Calu3 (cell line): ENCODE results near the gene CAMSAP1. TPM values are rescaled to one million over a fixed set of nuclear protein-coding genes. Genes with fewer than 3 reads are reported as not detected.

Experiments
- BruUV-seq: library from RNA; stranded (reverse); fragments of 400-500 nt; replicated peaks from 2 replicates; lab custom pipeline; 2021; lab: Mats Ljungman, UMichigan
- CTCF ChIA-PET: fragments of 300-600 bp; sonication (Branson Sonifier 250); formaldehyde crosslinking; loops from one replicate; lab custom pipeline; 2022; ENCODE audit warnings: antibody characterized with exemption; lab: Charles Lee
- DNase-seq: peaks from one replicate; pipeline ENCODE4 v3.0.0; 2022
- H3K27ac Mint-ChIP-seq: one replicate; pipeline ENCODE4 v1.8.0; 2022; ENCODE audit warnings: mixed read lengths; ENCODE audit not compliant: unreplicated experiment
- H3K27me3 Mint-ChIP-seq: one replicate; pipeline ENCODE4 v1.8.0; 2022; ENCODE audit warnings: mixed read lengths; ENCODE audit not compliant: unreplicated experiment
- H3K36me3 Mint-ChIP-seq: one replicate; pipeline ENCODE4 v1.8.0; 2022; ENCODE audit warnings: mild to moderate bottlenecking, moderate library complexity, mixed read lengths; ENCODE audit not compliant: insufficient read depth, unreplicated experiment
- H3K4me1 Mint-ChIP-seq: one replicate; pipeline ENCODE4 v1.8.0; 2022; ENCODE audit warnings: mild to moderate bottlenecking, low read depth, mixed read lengths; ENCODE audit not compliant: unreplicated experiment
- H3K4me3 Mint-ChIP-seq: one replicate; pipeline ENCODE4 v1.8.0; 2022; ENCODE audit warnings: mild to moderate bottlenecking, low read depth, moderate library complexity, mixed read lengths; ENCODE audit not compliant: unreplicated experiment
- H3K9me3 Mint-ChIP-seq: one replicate; pipeline ENCODE4 v1.8.0; 2022; ENCODE audit warnings: low read depth, mixed read lengths; ENCODE audit not compliant: unreplicated experiment
- intact Hi-C: fragments of 100-400 bp; cut with micrococcal nuclease; formaldehyde crosslinking; loops from one replicate; pipeline ENCODE4 v1.10.0; 2022; ENCODE audit not compliant: unreplicated experiment
- total RNA-seq: library from RNA; stranded (reverse); gene quantifications from 2 replicates; pipeline ENCODE4 v1.2.3, GENCODE V29; 2022
- TF ChIP-seq, protein P1 (sequence below): fragments of 200-600 bp; IDR thresholded peaks from one replicate; pipeline ENCODE4 v1.8.0; 2022; ENCODE audit warnings: antibody characterized with exemption; ENCODE audit not compliant: unreplicated experiment

CAMSAP1 gene
- total RNA-seq, 1 experiment from 2014 or later, result 28.1 TPM

DNA sequence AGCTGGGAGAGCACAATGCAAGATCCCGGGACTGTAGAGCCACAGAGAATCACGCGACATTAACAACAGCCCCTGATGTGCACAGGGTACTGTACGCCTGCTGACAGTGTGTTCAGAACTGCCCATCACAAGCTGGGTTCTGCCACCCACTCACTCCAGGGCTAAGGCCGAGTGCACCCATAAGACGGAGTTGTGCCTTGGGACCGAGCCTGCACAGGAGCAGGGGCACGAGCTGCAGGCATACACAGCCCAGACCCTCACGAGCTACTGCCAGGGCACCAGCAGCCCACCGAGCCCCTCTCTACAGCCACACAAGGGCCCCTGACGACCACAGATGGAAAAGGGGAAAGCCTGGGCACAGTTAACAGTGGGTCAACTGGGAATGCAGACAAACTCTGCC, 67.8 kb downstream of the CAMSAP1 start:
- Mint-ChIP-seq H3K27ac (no peak overlapping the region), H3K4me1 (no peaks in the 10 kb centered on the region), H3K36me3 (peaks cover 4% of the 10 kb centered on the region), H3K4me3 (no peak overlapping the region), H3K27me3 (no peaks in the 10 kb centered on the region), H3K9me3 (peaks cover 7% of the 10 kb centered on the region)
- BruUV-seq, result no TSS peak
- intact Hi-C loops, result no loop called here
- CTCF ChIA-PET, result no interaction called here
- no peak for DNase-seq
- TF ChIP-seq, protein P1, sequence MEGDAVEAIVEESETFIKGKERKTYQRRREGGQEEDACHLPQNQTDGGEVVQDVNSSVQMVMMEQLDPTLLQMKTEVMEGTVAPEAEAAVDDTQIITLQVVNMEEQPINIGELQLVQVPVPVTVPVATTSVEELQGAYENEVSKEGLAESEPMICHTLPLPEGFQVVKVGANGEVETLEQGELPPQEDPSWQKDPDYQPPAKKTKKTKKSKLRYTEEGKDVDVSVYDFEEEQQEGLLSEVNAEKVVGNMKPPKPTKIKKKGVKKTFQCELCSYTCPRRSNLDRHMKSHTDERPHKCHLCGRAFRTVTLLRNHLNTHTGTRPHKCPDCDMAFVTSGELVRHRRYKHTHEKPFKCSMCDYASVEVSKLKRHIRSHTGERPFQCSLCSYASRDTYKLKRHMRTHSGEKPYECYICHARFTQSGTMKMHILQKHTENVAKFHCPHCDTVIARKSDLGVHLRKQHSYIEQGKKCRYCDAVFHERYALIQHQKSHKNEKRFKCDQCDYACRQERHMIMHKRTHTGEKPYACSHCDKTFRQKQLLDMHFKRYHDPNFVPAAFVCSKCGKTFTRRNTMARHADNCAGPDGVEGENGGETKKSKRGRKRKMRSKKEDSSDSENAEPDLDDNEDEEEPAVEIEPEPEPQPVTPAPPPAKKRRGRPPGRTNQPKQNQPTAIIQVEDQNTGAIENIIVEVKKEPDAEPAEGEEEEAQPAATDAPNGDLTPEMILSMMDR, result no peak

DNA sequence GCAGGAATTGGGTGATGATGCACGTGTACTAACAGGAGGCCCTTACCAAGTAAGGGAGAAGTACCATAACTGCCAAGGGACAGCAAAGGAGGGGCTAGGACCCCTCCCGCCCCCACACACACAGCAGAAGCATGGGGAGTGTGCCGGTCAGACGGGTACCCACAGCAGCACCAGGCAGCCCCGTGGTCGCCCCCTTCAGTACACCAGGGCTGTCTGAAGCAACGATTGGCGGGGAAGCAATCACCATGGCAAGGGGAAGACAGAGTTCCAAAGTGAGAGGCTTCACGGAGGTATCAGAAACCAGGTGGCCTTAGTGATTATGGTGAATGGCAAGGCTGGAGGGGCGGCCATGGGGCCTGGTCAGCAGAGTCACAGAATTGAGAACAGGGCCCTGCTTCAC, 72.2 kb downstream of the CAMSAP1 start:
- no peaks in the 10 kb centered on the region for H3K9me3 Mint-ChIP-seq
- no peak overlapping the region for H3K4me3 Mint-ChIP-seq
- no peak overlapping the region for H3K27ac Mint-ChIP-seq
- H3K27me3 Mint-ChIP-seq, result no peaks in the 10 kb centered on the region
- CTCF ChIA-PET, result no interaction called here
- no peaks in the 10 kb centered on the region for H3K36me3 Mint-ChIP-seq
- no peak for DNase-seq
- TF ChIP-seq, protein P1, result no peak
- BruUV-seq, result no TSS peak
- intact Hi-C loops, result no loop called here
- H3K4me1 Mint-ChIP-seq, result no peaks in the 10 kb centered on the region

DNA sequence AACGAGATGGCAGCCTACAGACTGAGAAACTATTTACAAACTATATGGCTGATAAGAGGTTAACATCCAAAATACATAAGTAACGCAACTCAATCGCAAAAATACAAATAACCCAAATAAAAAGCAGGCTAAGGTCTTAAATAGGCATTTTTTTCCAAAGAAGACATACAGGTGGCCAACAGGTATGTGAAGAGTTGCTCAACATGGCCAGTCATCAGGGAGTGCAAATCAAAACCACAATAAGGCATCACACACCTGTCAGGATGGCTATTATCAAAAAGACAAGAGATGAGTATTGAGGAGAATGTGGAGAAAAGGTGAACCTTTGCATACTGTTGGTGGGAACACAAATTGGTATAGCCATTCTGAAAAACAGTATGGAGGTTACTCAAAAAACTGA, 73.5 kb downstream of the CAMSAP1 start:
- H3K4me3 Mint-ChIP-seq, result no peak overlapping the region
- CTCF ChIA-PET, result no interaction called here
- intact Hi-C loops, result no loop called here
- H3K27ac Mint-ChIP-seq, result no peak overlapping the region
- H3K4me1 Mint-ChIP-seq, result no peaks in the 10 kb centered on the region
- no peaks in the 10 kb centered on the region for H3K27me3 Mint-ChIP-seq
- no peaks in the 10 kb centered on the region for H3K9me3 Mint-ChIP-seq
- TF ChIP-seq, protein P1, result no peak
- DNase-seq, result no peak
- no TSS peak for BruUV-seq
- no peaks in the 10 kb centered on the region for H3K36me3 Mint-ChIP-seq

DNA sequence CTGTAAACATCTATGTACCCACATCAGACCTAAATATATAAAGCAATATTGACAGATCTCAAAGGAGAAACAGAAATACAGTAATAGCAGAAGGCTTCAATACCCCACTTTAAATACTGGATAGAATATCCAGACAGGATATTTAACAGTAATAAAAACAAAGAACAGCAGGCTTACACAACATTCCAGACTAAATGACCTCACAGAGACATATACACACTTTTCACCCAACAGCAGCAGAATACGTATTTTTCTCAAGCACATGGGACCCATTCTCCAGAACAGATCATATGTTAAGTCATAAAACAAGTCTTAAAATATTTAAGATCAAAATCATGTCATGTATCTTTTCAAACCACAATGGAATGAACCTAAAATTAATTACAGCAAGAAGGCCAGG, 76.8 kb downstream of the CAMSAP1 start:
- intact Hi-C loops, result no loop called here
- TF ChIP-seq, protein P1, result no peak
- Mint-ChIP-seq H3K4me3 (no peak overlapping the region), H3K27me3 (no peaks in the 10 kb centered on the region), H3K4me1 (no peaks in the 10 kb centered on the region), H3K9me3 (no peaks in the 10 kb centered on the region), H3K27ac (no peak overlapping the region), H3K36me3 (peaks cover 8% of the 10 kb centered on the region)
- DNase-seq, result no peak
- CTCF ChIA-PET, result no interaction called here
- BruUV-seq, result no TSS peak

DNA sequence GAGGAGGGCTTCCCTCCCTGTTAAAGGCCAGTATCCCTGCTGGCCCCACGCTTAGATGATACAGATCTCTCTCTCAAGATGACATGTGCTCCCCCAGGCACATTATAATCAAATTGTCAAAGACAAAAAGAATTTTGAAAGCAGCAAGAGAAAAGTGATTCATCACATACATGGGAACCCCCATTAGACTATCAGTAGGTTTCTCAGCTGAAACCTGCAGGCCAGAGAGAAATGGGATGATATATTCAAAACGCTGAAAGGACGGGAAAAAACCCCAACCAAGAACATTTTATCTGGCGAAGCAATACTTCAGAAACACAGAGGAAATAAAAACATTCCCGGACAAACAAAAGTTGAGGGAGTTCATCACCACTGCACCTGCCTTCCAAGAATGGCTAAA, 78.7 kb downstream of the CAMSAP1 start:
- DNase-seq, result no peak
- H3K36me3 Mint-ChIP-seq, result peaks cover 8% of the 10 kb centered on the region
- CTCF ChIA-PET, result no interaction called here

More for the DNA sequence above, 78.7 kb downstream of the CAMSAP1 start:
- Mint-ChIP-seq H3K4me1 (no peaks in the 10 kb centered on the region), H3K4me3 (no peak overlapping the region), H3K27ac (no peak overlapping the region), H3K27me3 (no peaks in the 10 kb centered on the region), H3K9me3 (no peaks in the 10 kb centered on the region)
- TF ChIP-seq, protein P1, result no peak
- BruUV-seq, result no TSS peak
- intact Hi-C loops, result no loop called here
